Keratinocyte (primary cell): ENCODE results near the gene UPP2.

ENCODE experiments used
- CTCF ChIP-seq, 3 experiments: IDR thresholded peaks in 1 of 3; conservative IDR thresholded peaks in 1 of 3; optimal IDR thresholded peaks in 1 of 3; 2 replicates in 2 of 3; 3 replicates in 1 of 3; pipeline versions ENCODE3 to v1.5.1; 2011; ENCODE audit warnings: low read length in 3 of 3, mild to moderate bottlenecking in 3 of 3, moderate library complexity in 2 of 3, control low read depth in 1 of 3, inconsistent platforms in 1 of 3; ENCODE audit not compliant: insufficient read depth in 2 of 3; ENCODE audit errors: extremely low read depth in 1 of 3
- EZH2 ChIP-seq: IDR thresholded peaks from one replicate; pipeline ENCODE4 v1.6.1; 2012; ENCODE audit warnings: inconsistent platforms, mild to moderate bottlenecking, low read length, moderate library complexity

GRCh38 chr2:158174956-158175355, 73.3 kb downstream of the UPP2 start:
- TF ChIP-seq CTCF (optimal IDR thresholded peaks at IDR 0.05 in 1 of 3, IDR thresholded peaks at IDR 0.05 in 1 of 3, conservative IDR thresholded peaks at IDR 0.05 in 1 of 3; ENCODE audit: extremely low read depth in 1 of 3, insufficient read depth in 2 of 3, low read length in 3 of 3), result no peak
- no peak for TF ChIP-seq EZH2
